ENCODE measurements around the gene SPAG6. TPM values are rescaled to one million over a fixed set of nuclear protein-coding genes. Genes with fewer than 3 reads are reported as not detected.

Gene SPAG6
- total and polyA plus RNA-seq, 9 of the 15 experiments (the other 6 are each of a cell fraction or from before 2014, with no cell fraction given): 3.5 to 23.1 (median 11.8) TPM

DNA sequence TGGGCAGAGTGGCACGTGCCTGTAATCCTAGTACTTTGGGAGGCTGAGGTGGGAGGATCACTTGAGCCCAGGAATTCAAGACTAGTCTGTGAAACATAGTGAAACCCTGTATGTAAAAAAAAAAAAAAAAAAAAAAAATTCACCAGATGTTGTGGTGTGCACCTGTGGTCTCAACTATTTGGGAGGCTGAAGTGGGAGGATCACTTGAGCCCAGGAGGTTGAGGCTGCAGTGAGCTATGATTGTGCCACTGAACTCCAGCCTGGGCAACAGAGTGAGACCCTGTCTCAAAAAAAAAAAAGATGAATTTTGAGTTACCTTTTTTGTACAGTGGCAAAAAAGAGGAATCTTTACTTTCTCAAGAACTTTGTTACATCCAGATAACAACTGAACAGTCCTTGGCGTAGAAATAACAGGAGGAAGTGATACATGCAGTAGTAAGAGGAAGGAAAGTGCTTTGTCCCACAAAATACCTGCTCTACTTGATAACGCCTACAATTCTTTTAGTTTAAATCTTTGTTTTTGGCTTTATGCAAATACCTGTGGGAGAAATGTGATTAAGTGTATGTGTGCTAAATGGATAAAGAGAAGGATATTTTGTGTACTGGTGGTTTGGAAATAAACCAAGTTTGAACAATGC, 29.3 kb downstream of the SPAG6 start:
- H2AFZ ChIP-seq (ENCODE audit: low read depth, low read length): peak overlapping the region; percentile 25; the same call in 1 of the 2 replicates
- intact Hi-C loops (cut with micrococcal nuclease): no loop called here
- TF ChIP-seq HNRNPK (IDR thresholded peaks at IDR 0.05; ENCODE audit: low read depth, low read length, poor library complexity, severe bottlenecking) (no peak), FOXA3 (CRISPR knock-in tag; conservative IDR thresholded peaks at IDR 0.05 in 1 of 2, IDR thresholded peaks at IDR 0.05 in 1 of 2) (no peak), HDAC2 (IDR thresholded peaks at IDR 0.05) (0 out of 2 replicates have a peak, but pooled peaks have one; percentile 25), GABPA (tag; conservative IDR thresholded peaks at IDR 0.05; ENCODE audit: low read depth) (no peak), TEAD4 (IDR thresholded peaks at IDR 0.05; ENCODE audit: low read length) (peak; percentile 13; the same call in 1 of the 2 replicates), TEAD4 (CRISPR knock-in tag; IDR thresholded peaks at IDR 0.05; ENCODE audit: borderline replicate concordance) (no peak), MED1 (CRISPR knock-in tag; IDR thresholded peaks at IDR 0.05; ENCODE audit: borderline replicate concordance) (no peak), SPI1 (IDR thresholded peaks at IDR 0.05; ENCODE audit: borderline replicate concordance, low read depth, low read length) (peak; percentile 13; the same call in 1 of the 2 replicates), BCOR (IDR thresholded peaks at IDR 0.05) (0 out of 2 replicates have a peak, but pooled peaks have one; percentile 35), RCOR1 (IDR thresholded peaks at IDR 0.05; ENCODE audit: borderline replicate concordance in 1 of 2, low read depth in 2 of 2, low read length in 2 of 2) (peak in 1 of 2 experiments; percentile 34; a peak in 1 of 4 replicates), NR2C2 (CRISPR knock-in tag; IDR thresholded peaks at IDR 0.05) (no peak), NR2C2 (tag; IDR thresholded peaks at IDR 0.05) (no peak), FOXA1 (IDR thresholded peaks at IDR 0.05; ENCODE audit: borderline replicate concordance) (no peak), SMARCB1 (IDR thresholded peaks at IDR 0.05; ENCODE audit: insufficient read length, low read depth) (no peak), MYNN (IDR thresholded peaks at IDR 0.05) (no peak), MYNN (CRISPR knock-in tag; IDR thresholded peaks at IDR 0.05) (no peak), NFE2L1 (tag; IDR thresholded peaks at IDR 0.05; ENCODE audit: borderline replicate concordance, low read depth) (no peak), ZFPM2 (CRISPR knock-in tag; IDR thresholded peaks at IDR 0.05) (no peak), CC2D1A (IDR thresholded peaks at IDR 0.05) (peak; percentile 30; the same call in 1 of the 2 replicates), ZNF75A (CRISPR knock-in tag; IDR thresholded peaks at IDR 0.05) (no peak), DPF2 (IDR thresholded peaks at IDR 0.05) (no peak)
- TF ChIP-seq, protein P1, sequence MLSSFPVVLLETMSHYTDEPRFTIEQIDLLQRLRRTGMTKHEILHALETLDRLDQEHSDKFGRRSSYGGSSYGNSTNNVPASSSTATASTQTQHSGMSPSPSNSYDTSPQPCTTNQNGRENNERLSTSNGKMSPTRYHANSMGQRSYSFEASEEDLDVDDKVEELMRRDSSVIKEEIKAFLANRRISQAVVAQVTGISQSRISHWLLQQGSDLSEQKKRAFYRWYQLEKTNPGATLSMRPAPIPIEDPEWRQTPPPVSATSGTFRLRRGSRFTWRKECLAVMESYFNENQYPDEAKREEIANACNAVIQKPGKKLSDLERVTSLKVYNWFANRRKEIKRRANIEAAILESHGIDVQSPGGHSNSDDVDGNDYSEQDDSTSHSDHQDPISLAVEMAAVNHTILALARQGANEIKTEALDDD (IDR thresholded peaks at IDR 0.05): no peak

More for the DNA sequence above, 29.3 kb downstream of the SPAG6 start:
- no peak overlapping the region for H3K9ac ChIP-seq (ENCODE audit: insufficient read depth in 1 of 2, low read depth in 2 of 2, low read length in 2 of 2)
- H3K4me1 ChIP-seq (replicated peaks in 1 of 2; ENCODE audit: control insufficient read depth in 2 of 2, insufficient read depth in 2 of 2, low read length in 2 of 2): peaks cover 4 to 14% of the 10 kb centered on the region in 2 experiments
- FAIRE-seq (peak; percentile 63), ATAC-seq (0 out of 3 replicates have a peak, but pooled peaks have one; percentile 19), DNase-seq (ENCODE audit: extremely low read depth in 1 of 4, low spot score in 3 of 4) (no peak)
- no peaks in the 10 kb centered on the region for H4K20me1 ChIP-seq (replicated peaks; ENCODE audit: control insufficient read depth, insufficient read depth, low read length)
- H3K9me3 ChIP-seq (replicated peaks; ENCODE audit: control insufficient read depth, insufficient read depth, low read depth, low read length): no peaks in the 10 kb centered on the region
- ChIA-PET CTCF (ENCODE audit: low intra/inter-chr PET ratio) (interaction anchor here (0.7 kb wide), 1 partner anchor 45 kb away, joined by 3 read pairs; no protein-coding TSS in a partner anchor), POLR2A (interaction anchor here (1.2 to 1.4 kb wide), 2 partner anchors 10 to 18 kb away, joined by 4 to 5 read pairs; no protein-coding TSS in a partner anchor)
- H3K36me3 ChIP-seq (ENCODE audit: control insufficient read depth, insufficient read depth, low read length): no peaks in the 10 kb centered on the region
- in situ Hi-C loops (cut with MboI): no loop called here
- no peaks in the 10 kb centered on the region for H3K79me2 ChIP-seq (ENCODE audit: control insufficient read depth, insufficient read depth, low read length)
- no TSS peak for BruUV-seq (replicated peaks)
- 45% methylated on average over 3 of the region's 3 CpGs for WGBS (ENCODE audit: insufficient coverage, low coverage, missing lambda C conversion rate)
- no peaks in the 10 kb centered on the region for H3K27me3 ChIP-seq (ENCODE audit: control insufficient read depth in 2 of 2, insufficient read depth in 2 of 2, low read length in 2 of 2)
- no peak overlapping the region for H3K4me2 ChIP-seq (ENCODE audit: insufficient read depth, low read length)
- H3K4me3 ChIP-seq: no peak overlapping the region
- no peak overlapping the region for H3K27ac ChIP-seq (ENCODE audit: extremely low read depth, low read depth, low read length)
- no peaks in the 10 kb centered on the region for H3K9me1 ChIP-seq (ENCODE audit: control insufficient read depth, insufficient read depth, low read length)
